PC-9 (cell line): ENCODE results near the gene TSPAN11. TPM values are rescaled to one million over a fixed set of nuclear protein-coding genes. Genes with fewer than 3 reads are reported as not detected.

Experiments
- BruUV-seq: library from RNA; stranded (reverse); fragments of 400-500 nt; replicated peaks from 2 replicates; lab custom pipeline; 2021; lab: Mats Ljungman, UMichigan
- CTCF ChIA-PET: fragments of 300-600 bp; sonication (Branson Sonifier 250); formaldehyde crosslinking; loops from one replicate; lab custom pipeline; 2022; ENCODE audit warnings: antibody characterized with exemption; lab: Charles Lee
- POLR2A ChIA-PET: fragments of 300-600 bp; sonication (Branson Sonifier 250); formaldehyde crosslinking; loops from one replicate; lab custom pipeline; 2022; ENCODE audit warnings: antibody characterized with exemption; ENCODE audit not compliant: unreplicated experiment; lab: Charles Lee
- DNase-seq, 2 experiments: peaks; one replicate each; pipeline versions ENCODE4 v3.0.0 to v3.0.0-alpha.2; 2015 to 2022; ENCODE audit warnings: mixed read lengths in 1 of 2
- H2AFZ ChIP-seq: fragments of 200-600 bp; sonication (generic); 2 replicates; pipeline ENCODE4 v1.8.1; 2017; ENCODE audit warnings: antibody characterized with exemption
- H3F3A ChIP-seq: fragments of 200-600 bp; sonication (generic); 2 replicates; pipeline ENCODE4 v1.8.1; 2017; ENCODE audit warnings: antibody characterized with exemption, mild to moderate bottlenecking, low read depth; ENCODE audit not compliant: insufficient read depth
- H3K27ac ChIP-seq: fragments of 200-600 bp; sonication (generic); 2 replicates; pipeline ENCODE4 v1.6.1; 2016; ENCODE audit warnings: mixed run types
- H3K27me3 ChIP-seq: fragments of 200-600 bp; sonication (generic); 2 replicates; pipeline ENCODE4 v1.6.1; 2016; ENCODE audit warnings: low read depth, mixed run types; ENCODE audit not compliant: insufficient read depth
- H3K36me3 ChIP-seq: fragments of 200-600 bp; sonication (generic); 2 replicates; pipeline ENCODE4 v1.6.1; 2016; ENCODE audit warnings: low read depth, mixed run types
- H3K4me1 ChIP-seq: fragments of 200-600 bp; sonication (generic); replicated peaks from 2 replicates; pipeline ENCODE4 v1.6.1; 2016; ENCODE audit warnings: mixed run types; ENCODE audit not compliant: insufficient read depth
- H3K4me2 ChIP-seq: fragments of 200-600 bp; sonication (generic); 2 replicates; pipeline ENCODE4 v1.6.1; 2017; ENCODE audit warnings: mixed run types
- H3K4me3 ChIP-seq: fragments of 200-600 bp; sonication (generic); 2 replicates; pipeline ENCODE4 v1.6.1; 2016; ENCODE audit warnings: mixed run types
- H3K79me2 ChIP-seq: fragments of 200-600 bp; sonication (generic); 2 replicates; pipeline ENCODE4 v1.6.1; 2017; ENCODE audit warnings: low read depth, mixed run types
- H3K9me2 ChIP-seq: fragments of 200-600 bp; sonication (generic); 2 replicates; pipeline ENCODE4 v1.8.1; 2017; ENCODE audit warnings: mild to moderate bottlenecking; ENCODE audit not compliant: insufficient read depth
- H3K9me3 ChIP-seq: fragments of 200-600 bp; sonication (generic); 2 replicates; pipeline ENCODE4 v1.8.1; 2016; ENCODE audit warnings: low read depth; ENCODE audit not compliant: insufficient read depth
- H4K20me1 ChIP-seq: fragments of 200-600 bp; sonication (generic); 2 replicates; pipeline ENCODE4 v1.8.1; 2017; ENCODE audit not compliant: insufficient read depth
- CTCF ChIP-seq: fragments of 200-600 bp; sonication (generic); conservative IDR thresholded peaks from 2 replicates; pipeline ENCODE4 v1.6.1; 2017; ENCODE audit warnings: mixed run types, antibody characterized with exemption, mild to moderate bottlenecking, moderate library complexity
- EZH2 ChIP-seq: fragments of 200-600 bp; sonication (generic); IDR thresholded peaks from 2 replicates; pipeline ENCODE4 v1.8.0; 2017; ENCODE audit warnings: antibody characterized with exemption, low read depth
- intact Hi-C: fragments of 100-400 bp; cut with micrococcal nuclease; formaldehyde crosslinking; loops from one replicate; pipeline ENCODE4 v1.10.0; 2022; ENCODE audit not compliant: unreplicated experiment
- total RNA-seq: library from RNA; stranded (reverse); gene quantifications from 2 replicates; pipeline ENCODE4 v1.2.3, GENCODE V29; 2021

The TSPAN11 gene
- total RNA-seq, 1 experiment from 2014 or later, result not detected

GRCh38 chr12:30982413-30982812, 55.9 kb downstream of the TSPAN11 start:
- POLR2A ChIA-PET, result no interaction called here
- DNase-seq, result no peak
- H3K9me3 ChIP-seq, result no peaks in the 10 kb centered on the region
- H3F3A ChIP-seq, result no peaks in the 10 kb centered on the region
- H3K36me3 ChIP-seq, result no peaks in the 10 kb centered on the region
- no TSS peak for BruUV-seq
- H2AFZ ChIP-seq, result no peak overlapping the region
- no peaks in the 10 kb centered on the region for H3K79me2 ChIP-seq
- no peaks in the 10 kb centered on the region; the same call in 1 of the 2 replicates for H3K4me1 ChIP-seq
- H3K4me3 ChIP-seq, result no peak overlapping the region
- no peak overlapping the region for H3K27ac ChIP-seq
- H3K27me3 ChIP-seq, result no peaks in the 10 kb centered on the region
- CTCF ChIA-PET, result no interaction called here
- H3K4me2 ChIP-seq, result no peak overlapping the region
- H3K9me2 ChIP-seq, result no peaks in the 10 kb centered on the region
- TF ChIP-seq CTCF, result no peak
- TF ChIP-seq EZH2, result no peak
- intact Hi-C loops, result no loop called here
- no peaks in the 10 kb centered on the region for H4K20me1 ChIP-seq

DNA sequence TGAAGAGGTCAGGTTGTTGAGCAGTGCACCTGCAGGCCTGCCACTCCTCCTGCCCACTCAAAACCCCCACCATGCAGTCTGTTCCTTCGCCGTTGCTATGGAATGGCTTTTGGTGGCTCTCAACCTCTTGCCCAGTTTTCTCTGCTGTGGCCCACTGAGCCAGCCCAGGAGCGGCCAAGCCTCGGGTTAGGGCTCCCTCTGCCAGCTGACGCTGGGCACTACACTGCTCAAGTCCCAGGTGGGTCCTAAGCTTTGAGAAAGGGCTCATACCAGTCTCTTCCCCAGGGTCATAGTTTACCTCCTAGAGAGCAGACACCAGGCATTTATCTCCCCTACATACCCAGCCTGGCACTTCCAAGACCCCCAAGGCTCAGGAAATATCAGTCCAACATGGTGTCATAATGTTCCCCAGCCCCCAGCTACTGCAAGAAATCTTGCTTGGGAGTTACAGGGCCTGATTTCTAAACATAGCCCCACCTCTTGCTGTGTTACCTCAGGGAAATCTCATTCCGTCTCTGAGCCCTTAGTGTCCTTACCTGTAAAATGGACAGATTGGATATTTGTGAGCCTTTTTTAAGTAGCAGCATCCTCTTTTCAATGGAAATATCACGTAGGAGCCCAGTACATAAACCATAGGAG, 59.4 kb downstream of the TSPAN11 start:
- POLR2A ChIA-PET, result interaction anchor here (0.5 kb wide), 1 partner anchor 103 kb away, joined by 5 read pairs; no protein-coding TSS in a partner anchor
- BruUV-seq, result no TSS peak

GRCh38 chr12:30988086-30988485, 61.5 kb downstream of the TSPAN11 start:
- Histone ChIP-seq H3K4me1 (peaks cover 11% of the 10 kb centered on the region), H3F3A (no peaks in the 10 kb centered on the region), H4K20me1 (no peaks in the 10 kb centered on the region), H3K9me2 (no peaks in the 10 kb centered on the region), H3K4me3 (no peak overlapping the region), H3K9me3 (no peaks in the 10 kb centered on the region), H2AFZ (no peak overlapping the region), H3K27ac (no peak overlapping the region), H3K79me2 (no peaks in the 10 kb centered on the region), H3K36me3 (no peaks in the 10 kb centered on the region), H3K4me2 (no peak overlapping the region), H3K27me3 (no peaks in the 10 kb centered on the region)
- intact Hi-C loops, result no loop called here
- DNase-seq, result no peak
- no TSS peak for BruUV-seq
- ChIA-PET POLR2A (no interaction called here), CTCF (no interaction called here)
- TF ChIP-seq EZH2, result no peak
- TF ChIP-seq CTCF, result no peak

More for the DNA sequence above, 59.4 kb downstream of the TSPAN11 start:
- CTCF ChIA-PET, result interaction anchor here (1.0 to 2.5 kb wide), 5 partner anchors 20 to 286 kb away, joined by 3 to 31 read pairs (median 5); no protein-coding TSS in a partner anchor
- Histone ChIP-seq H4K20me1 (no peaks in the 10 kb centered on the region), H3F3A (no peaks in the 10 kb centered on the region), H3K27ac (no peak overlapping the region), H3K79me2 (no peaks in the 10 kb centered on the region), H2AFZ (no peak overlapping the region), H3K9me2 (no peaks in the 10 kb centered on the region), H3K4me2 (no peak overlapping the region), H3K4me1 (peaks cover 11% of the 10 kb centered on the region), H3K9me3 (no peaks in the 10 kb centered on the region), H3K36me3 (no peaks in the 10 kb centered on the region), H3K27me3 (no peaks in the 10 kb centered on the region), H3K4me3 (no peak overlapping the region)
- intact Hi-C loops, result loop anchor here (1.0 to 2.0 kb wide), 2 partner anchors 21 to 135 kb away; no protein-coding TSS in a partner anchor
- TF ChIP-seq CTCF (peak; percentile 84), EZH2 (no peak)
- DNase-seq, result peak in 1 of 2 experiments; percentile 73
